Gastrocnemius medialis (tissue), 4 donors: ENCODE data around the gene ZNF341. TPM values are rescaled to one million over a fixed set of nuclear protein-coding genes. Genes with fewer than 3 reads are reported as not detected.

Experiments
- ATAC-seq, 2 donors: fragments of 150-250 bp; one replicate each; pipeline ENCODE4 v1.9.1; 2016
- DNase-seq, 2 donors: peaks; one replicate each; pipeline ENCODE4 v3.0.0-alpha.2; 2019
- H3K27ac ChIP-seq, 4 donors: fragments of 200-600 bp; sonication (generic); 1 replicate in 1 of 4; 2 replicates in 3 of 4; pipeline ENCODE4 v1.5.1; 2016 to 2018; ENCODE audit warnings: mild to moderate bottlenecking in 2 of 4, moderate library complexity in 1 of 4
- H3K27me3 ChIP-seq, 3 donors: fragments of 200-600 bp; sonication (generic) in 2 of 3; 1 replicate in 1 of 3; 2 replicates in 2 of 3; pipeline versions ENCODE4 v1.5.1 to v1.6.0; 2016 to 2019; ENCODE audit warnings: mild to moderate bottlenecking in 1 of 3, moderate library complexity in 1 of 3
- H3K36me3 ChIP-seq, 2 donors: fragments of 200-600 bp; sonication (generic) in 1 of 2; one replicate each; pipeline ENCODE4 v1.5.1; 2017 to 2018
- H3K4me1 ChIP-seq, 2 donors: fragments of 200-600 bp; sonication (generic) in 1 of 2; one replicate each; pipeline ENCODE4 v1.5.1; 2016 to 2017; ENCODE audit warnings: mild to moderate bottlenecking in 2 of 2
- H3K4me3 ChIP-seq, 4 donors: fragments of 200-600 bp; sonication (generic) in 3 of 4; 1 replicate in 1 of 4; 2 replicates in 3 of 4; pipeline ENCODE4 v1.5.1; 2016 to 2019; ENCODE audit warnings: mild to moderate bottlenecking in 2 of 4
- H3K9me3 ChIP-seq, 3 donors: fragments of 200-600 bp; sonication (generic) in 2 of 3; 1 replicate in 1 of 3; 2 replicates in 2 of 3; pipeline ENCODE4 v1.5.1; 2016 to 2019
- POLR2A ChIP-seq, 2 donors: fragments of 450-650 bp; IDR thresholded peaks; one replicate each; pipeline ENCODE4 v1.6.1; 2017; ENCODE audit warnings: antibody characterized with exemption in 2 of 2, mild to moderate bottlenecking in 2 of 2, moderate library complexity in 2 of 2
- in situ Hi-C, 4 donors: fragments of 200-750 bp; cut with MboI; loops; one replicate each; pipeline versions ENCODE4 v1.15.0 to v1.8.0; 2017; ENCODE audit warnings: low sequenced_read_pairs in 4 of 4
- intact Hi-C: fragments of 100-400 bp; cut with DNase I; formaldehyde crosslinking; loops from one replicate; pipeline ENCODE4 v1.15.1; 2023; ENCODE audit warnings: low total_unique reads
- total RNA-seq, 4 donors: library from RNA; depleted of rRNA; stranded (reverse); fragments of >200 nt; gene quantifications; one replicate each; pipeline versions ENCODE4 v1.1.0 to v1.2.3, GENCODE V29; 2016
- TF ChIP-seq, protein P1 (sequence below), 5 experiments: fragments of 450-650 bp in 3 of 5; fragments of 200-600 bp in 2 of 5; sonication (generic) in 2 of 5; IDR thresholded peaks in 4 of 5; conservative IDR thresholded peaks in 1 of 5; 1 replicate in 4 of 5; 2 replicates in 1 of 5; pipeline ENCODE4 v1.5.1; 2016 to 2019; ENCODE audit warnings: antibody characterized with exemption in 5 of 5, mild to moderate bottlenecking in 3 of 5, moderate library complexity in 3 of 5

Gene ZNF341
- total RNA-seq, 4 donors from 2014 or later: 1.8 to 4.6 (median 2.6) TPM

DNA sequence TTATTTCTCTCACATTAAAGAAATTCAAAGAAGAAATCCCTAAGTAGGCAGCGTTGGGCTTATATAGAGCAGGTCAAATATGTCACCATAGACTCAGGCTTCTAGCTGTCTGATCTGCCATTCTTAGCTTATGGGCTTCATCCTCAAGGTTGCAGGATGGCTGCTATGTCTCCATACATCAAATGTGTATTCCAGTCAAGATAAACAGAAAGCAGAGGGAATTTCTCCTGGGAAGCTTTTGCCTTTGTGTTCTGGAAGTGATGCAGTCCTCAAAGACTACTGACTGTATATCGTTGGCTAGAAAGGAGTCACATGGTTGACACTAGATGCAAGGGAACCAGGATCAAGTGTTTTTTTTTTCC, 36.0 kb downstream of the ZNF341 start:
- peaks cover 0 to 25% of the 10 kb centered on the region in 2 donors for H3K36me3 ChIP-seq
- H3K4me1 ChIP-seq: no peaks in the 10 kb centered on the region
- H3K27me3 ChIP-seq: no peaks in the 10 kb centered on the region
- no peak for DNase-seq
- in situ Hi-C loops: no loop called here
- ATAC-seq: no peak
- H3K9me3 ChIP-seq: no peaks in the 10 kb centered on the region
- H3K27ac ChIP-seq: no peak overlapping the region
- intact Hi-C loops: no loop called here
- H3K4me3 ChIP-seq: no peak overlapping the region
- no peak for TF ChIP-seq POLR2A (IDR thresholded peaks at IDR 0.05)
- TF ChIP-seq, protein P1, sequence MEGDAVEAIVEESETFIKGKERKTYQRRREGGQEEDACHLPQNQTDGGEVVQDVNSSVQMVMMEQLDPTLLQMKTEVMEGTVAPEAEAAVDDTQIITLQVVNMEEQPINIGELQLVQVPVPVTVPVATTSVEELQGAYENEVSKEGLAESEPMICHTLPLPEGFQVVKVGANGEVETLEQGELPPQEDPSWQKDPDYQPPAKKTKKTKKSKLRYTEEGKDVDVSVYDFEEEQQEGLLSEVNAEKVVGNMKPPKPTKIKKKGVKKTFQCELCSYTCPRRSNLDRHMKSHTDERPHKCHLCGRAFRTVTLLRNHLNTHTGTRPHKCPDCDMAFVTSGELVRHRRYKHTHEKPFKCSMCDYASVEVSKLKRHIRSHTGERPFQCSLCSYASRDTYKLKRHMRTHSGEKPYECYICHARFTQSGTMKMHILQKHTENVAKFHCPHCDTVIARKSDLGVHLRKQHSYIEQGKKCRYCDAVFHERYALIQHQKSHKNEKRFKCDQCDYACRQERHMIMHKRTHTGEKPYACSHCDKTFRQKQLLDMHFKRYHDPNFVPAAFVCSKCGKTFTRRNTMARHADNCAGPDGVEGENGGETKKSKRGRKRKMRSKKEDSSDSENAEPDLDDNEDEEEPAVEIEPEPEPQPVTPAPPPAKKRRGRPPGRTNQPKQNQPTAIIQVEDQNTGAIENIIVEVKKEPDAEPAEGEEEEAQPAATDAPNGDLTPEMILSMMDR (IDR thresholded peaks at IDR 0.05 in 4 of 5, conservative IDR thresholded peaks at IDR 0.05 in 1 of 5): no peak

DNA sequence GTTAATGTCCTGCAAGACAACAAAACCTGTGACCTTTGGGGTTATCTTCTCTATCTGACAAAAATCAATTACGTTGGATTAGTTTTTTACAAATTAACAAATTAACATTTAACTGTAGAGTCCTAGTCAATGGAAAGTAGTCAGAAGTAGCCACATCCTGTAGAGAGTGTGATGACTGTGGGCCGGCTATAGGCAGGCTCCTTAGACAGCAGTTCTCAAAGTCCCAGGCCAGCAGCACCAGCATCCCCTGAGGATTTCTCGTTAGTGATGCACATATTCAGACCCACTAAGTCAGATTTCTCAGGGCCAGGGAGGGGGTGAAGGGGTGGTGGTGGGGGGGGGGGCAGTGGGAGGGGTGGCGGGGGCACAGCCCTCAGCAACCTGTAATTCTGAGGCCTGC, 37.2 kb downstream of the ZNF341 start:
- H3K9me3 ChIP-seq: no peaks in the 10 kb centered on the region
- H3K36me3 ChIP-seq: peaks cover 0 to 25% of the 10 kb centered on the region in 2 donors
- intact Hi-C loops: no loop called here
- in situ Hi-C loops: no loop called here
- DNase-seq: no peak
- no peak for ATAC-seq
- no peaks in the 10 kb centered on the region for H3K27me3 ChIP-seq
- no peak overlapping the region for H3K27ac ChIP-seq
- H3K4me3 ChIP-seq: no peak overlapping the region
- no peaks in the 10 kb centered on the region for H3K4me1 ChIP-seq
- TF ChIP-seq, protein P1 (IDR thresholded peaks at IDR 0.05 in 4 of 5, conservative IDR thresholded peaks at IDR 0.05 in 1 of 5): no peak
- no peak for TF ChIP-seq POLR2A (IDR thresholded peaks at IDR 0.05)

DNA sequence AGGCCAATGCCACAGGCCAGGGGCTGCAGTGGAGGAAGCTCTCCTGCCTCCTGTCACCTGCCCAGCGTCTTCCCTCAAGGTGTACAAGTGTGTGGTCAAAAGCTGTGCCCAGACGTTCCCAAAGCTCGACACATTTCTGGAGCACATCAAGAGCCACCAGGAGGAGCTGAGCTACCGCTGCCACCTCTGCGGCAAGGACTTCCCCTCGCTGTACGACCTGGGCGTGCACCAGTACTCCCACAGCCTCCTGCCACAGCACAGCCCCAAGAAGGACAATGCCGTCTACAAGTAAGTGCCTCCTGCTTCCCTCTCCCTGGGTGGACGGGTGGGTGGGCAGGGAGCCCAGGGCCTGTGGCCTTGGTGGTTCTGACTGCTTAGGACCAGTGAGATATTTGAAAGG, 38.2 kb downstream of the ZNF341 start:
- Histone ChIP-seq H3K4me1 (no peaks in the 10 kb centered on the region), H3K4me3 (no peak overlapping the region), H3K27ac (no peak overlapping the region), H3K9me3 (no peaks in the 10 kb centered on the region), H3K27me3 (no peaks in the 10 kb centered on the region), H3K36me3 (peaks cover 0 to 25% of the 10 kb centered on the region in 2 donors)
- intact Hi-C loops: no loop called here
- in situ Hi-C loops: no loop called here
- TF ChIP-seq, protein P1 (IDR thresholded peaks at IDR 0.05 in 4 of 5, conservative IDR thresholded peaks at IDR 0.05 in 1 of 5): peak in 1 of 5 experiments; percentile 12
- no peak for TF ChIP-seq POLR2A (IDR thresholded peaks at IDR 0.05)
- DNase-seq (no peak), ATAC-seq (no peak)

GRCh38 chr20:33771938-33772337, 40.1 kb downstream of the ZNF341 start:
- Histone ChIP-seq H3K9me3 (no peaks in the 10 kb centered on the region), H3K4me3 (no peak overlapping the region), H3K4me1 (no peaks in the 10 kb centered on the region), H3K36me3 (peaks cover 0 to 19% of the 10 kb centered on the region in 2 donors), H3K27ac (no peak overlapping the region), H3K27me3 (no peaks in the 10 kb centered on the region)
- intact Hi-C loops: no loop called here
- in situ Hi-C loops: no loop called here
- no peak for DNase-seq
- ATAC-seq: no peak
- TF ChIP-seq, protein P1 (IDR thresholded peaks at IDR 0.05 in 4 of 5, conservative IDR thresholded peaks at IDR 0.05 in 1 of 5): no peak
- no peak for TF ChIP-seq POLR2A (IDR thresholded peaks at IDR 0.05)

- Histone ChIP-seq H3K9me3 (no peaks in the 10 kb centered on the region), H3K27me3 (no peaks in the 10 kb centered on the region), H3K4me1 (no peaks in the 10 kb centered on the region), H3K4me3 (no peak overlapping the region), H3K27ac (no peak overlapping the region), H3K36me3 (peaks cover 0 to 14% of the 10 kb centered on the region in 2 donors)
- DNase-seq: no peak
- in situ Hi-C loops (no loop called here), intact Hi-C loops (no loop called here)
- TF ChIP-seq, protein P1 (IDR thresholded peaks at IDR 0.05 in 4 of 5, conservative IDR thresholded peaks at IDR 0.05 in 1 of 5): no peak
- no peak for TF ChIP-seq POLR2A (IDR thresholded peaks at IDR 0.05)
- no peak for ATAC-seq
These were observed 40.6 kb downstream of the ZNF341 start for GRCh38 chr20:33772439-33772838.
